Lower leg skin (tissue), 4 donors: ENCODE measurements around the gene CRYBG2. TPM values are rescaled to one million over a fixed set of nuclear protein-coding genes. Genes with fewer than 3 reads are reported as not detected.

Experiments used
- DNase-seq, 2 donors: peaks; one replicate each; pipeline ENCODE4 v3.0.0-alpha.2; 2019; ENCODE audit warnings: low spot score in 2 of 2
- H3K4me3 ChIP-seq: fragments of 200-600 bp; sonication (generic); 2 replicates; pipeline ENCODE4 v1.5.1; 2017; ENCODE audit warnings: mild to moderate bottlenecking, low read depth; ENCODE audit not compliant: poor library complexity, severe bottlenecking
- CTCF ChIP-seq, 3 donors: fragments of 450-650 bp; IDR thresholded peaks; one replicate each; pipeline ENCODE4 v1.5.1; 2016; ENCODE audit warnings: antibody characterized with exemption in 3 of 3, mild to moderate bottlenecking in 3 of 3, moderate library complexity in 2 of 3
- POLR2A ChIP-seq, 2 donors: fragments of 450-650 bp; IDR thresholded peaks; one replicate each; pipeline ENCODE4 v1.6.1; 2016 to 2017; ENCODE audit warnings: antibody characterized with exemption in 2 of 2, mild to moderate bottlenecking in 1 of 2, moderate library complexity in 1 of 2
- WGBS, 2 donors: methylation state at CpG; one replicate each; pipeline ENCODE4 v1.1.5; 2018; 5-methylcytosine and 5-hydroxymethylcytosine counted together
- intact Hi-C: fragments of 100-400 bp; cut with DNase I; formaldehyde crosslinking; loops from one replicate; pipeline ENCODE4 v1.15.0; 2023; ENCODE audit warnings: low total_unique reads
- total RNA-seq, 4 donors: library from RNA; depleted of rRNA; stranded (reverse); fragments of >200 nt; gene quantifications; one replicate each; pipeline ENCODE4 v1.1.0, GENCODE V29; 2016

The CRYBG2 gene
- total RNA-seq, 4 donors from 2014 or later = 52.3 to 104 (median 56.9) TPM

GRCh38 chr1:26324550-26324949 is 29.4 kb downstream of the CRYBG2 start:
- WGBS, 2 donors = 85 to 87% methylated on average over 3 of the region's 3 CpGs
- no peak overlapping the region for H3K4me3 ChIP-seq
- intact Hi-C loops = loop anchor here (5.0 to 10.0 kb wide), 3 partner anchors 37 to 150 kb away; partner anchors contain the start of genes CNKSR1, LIN28A and ZNF593OS
- TF ChIP-seq POLR2A (IDR thresholded peaks at IDR 0.05) (no peak), CTCF (IDR thresholded peaks at IDR 0.05) (no peak)
- no peak for DNase-seq

- TF ChIP-seq CTCF (IDR thresholded peaks at IDR 0.05) (no peak), POLR2A (IDR thresholded peaks at IDR 0.05) (no peak)
- H3K4me3 ChIP-seq = no peak overlapping the region
- DNase-seq = no peak
- WGBS, 2 donors = 90 to 97% methylated on average over 2 of the region's 2 CpGs
- intact Hi-C loops = loop anchor here (2.0 to 10.0 kb wide), 4 partner anchors 36 to 149 kb away; partner anchors contain the start of genes CNKSR1, LIN28A and ZNF593OS
These were observed 30.5 kb downstream of the CRYBG2 start for GRCh38 chr1:26323382-26323781.

- no peak overlapping the region for H3K4me3 ChIP-seq
- WGBS, 2 donors = 76 to 78% methylated on average over 10 of the region's 10 CpGs
- DNase-seq = no peak
- intact Hi-C loops = loop anchor here (2.0 to 10.0 kb wide), 4 partner anchors 35 to 147 kb away; partner anchors contain the start of genes CNKSR1, LIN28A and ZNF593OS
- no peak for TF ChIP-seq CTCF (IDR thresholded peaks at IDR 0.05)
- no peak for TF ChIP-seq POLR2A (IDR thresholded peaks at IDR 0.05)
These were observed 31.9 kb downstream of the CRYBG2 start for GRCh38 chr1:26322042-26322331.

- H3K4me3 ChIP-seq = no peak overlapping the region
- peak; percentile 93 to 99 for DNase-seq
- intact Hi-C loops = loop anchor here (2.0 to 10.0 kb wide), 4 partner anchors 34 to 147 kb away; partner anchors contain the start of genes CNKSR1, LIN28A and ZNF593OS
- TF ChIP-seq POLR2A (IDR thresholded peaks at IDR 0.05) (no peak), CTCF (IDR thresholded peaks at IDR 0.05) (peak in 2 of 3 donors; percentile 52 to 80)
- WGBS, 2 donors = 10 to 11% methylated on average over 16 of the region's 16 CpGs
These were observed 32.5 kb downstream of the CRYBG2 start for GRCh38 chr1:26321315-26322041.

- H3K4me3 ChIP-seq = no peak overlapping the region
- DNase-seq = no peak
- intact Hi-C loops = loop anchor here (5.0 to 10.0 kb wide), 3 partner anchors 34 to 146 kb away; partner anchors contain the start of genes CNKSR1, LIN28A and ZNF593OS
- TF ChIP-seq CTCF (IDR thresholded peaks at IDR 0.05) = no peak
- no peak for TF ChIP-seq POLR2A (IDR thresholded peaks at IDR 0.05)
- 33 to 100% methylated on average over 1 to 2 of the region's 2 CpGs for WGBS, 2 donors
These were observed 33.0 kb downstream of the CRYBG2 start for GRCh38 chr1:26320896-26321295.
